ENCODE results near the gene ARFGAP1.

DNA sequence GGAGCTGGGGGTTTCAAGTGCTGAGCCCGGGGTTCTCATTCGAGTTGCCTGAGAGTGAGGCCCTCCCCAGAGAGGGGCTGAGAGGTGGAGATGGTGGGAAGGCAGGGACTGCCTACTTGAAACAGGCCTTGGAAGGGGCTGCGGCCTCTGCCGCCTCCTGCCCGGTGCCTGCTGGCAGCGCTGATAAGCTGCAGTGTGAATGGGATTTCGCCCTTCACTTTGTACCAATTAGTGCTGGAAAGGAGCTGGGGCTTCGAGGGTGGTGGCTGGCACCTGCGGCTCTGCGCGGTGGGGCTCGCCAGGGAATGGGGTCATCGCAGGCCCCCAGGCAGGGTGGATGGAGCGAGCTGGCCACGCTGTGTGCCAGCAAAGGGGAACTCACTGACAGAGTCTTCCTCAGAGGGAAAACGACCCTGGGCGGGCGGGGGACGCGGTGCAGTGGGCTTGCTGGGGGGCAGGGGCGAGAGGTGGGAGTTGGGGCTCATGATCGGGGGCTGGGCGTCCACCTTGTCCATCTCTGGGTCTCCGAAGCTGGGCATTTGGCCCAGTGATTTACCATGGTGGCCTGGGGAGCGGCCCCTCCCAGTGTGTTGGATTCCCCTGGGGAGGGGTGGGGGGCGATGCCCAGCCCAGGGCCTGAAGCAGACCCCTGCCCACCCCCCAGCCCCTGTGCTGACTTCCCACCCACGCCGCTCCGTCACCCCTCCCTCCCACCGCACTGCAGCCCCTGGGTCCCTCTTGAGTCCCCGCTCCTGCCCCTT, 43.3 kb downstream of the ARFGAP1 start:
- TF ChIP-seq CTCF (IDR thresholded peaks at IDR 0.05) = no peak
- TF ChIP-seq POLR2A (IDR thresholded peaks at IDR 0.05) = no peak

Measured in lower leg skin (tissue), 3 donors.